Measurements from ENCODE around the gene LHFPL2.

Gene LHFPL2

GRCh38 chr5:78615697-78616096 lies 32.9 kb downstream of the LHFPL2 start:
- Histone ChIP-seq H3K4me2 (ENCODE audit: low read length) (no peak overlapping the region), H3K4me3 (ENCODE audit: low read depth, low read length) (no peak overlapping the region), H3K36me3 (ENCODE audit: control insufficient read depth, insufficient read depth, low read length) (no peaks in the 10 kb centered on the region), H3K9me3 (ENCODE audit: control insufficient read depth, low read length) (no peaks in the 10 kb centered on the region), H3K79me2 (no peaks in the 10 kb centered on the region), H3K27me3 (ENCODE audit: control insufficient read depth, insufficient read depth, low read length) (no peaks in the 10 kb centered on the region), H3K4me1 (no peaks in the 10 kb centered on the region), H3K27ac (no peak overlapping the region), H2AFZ (no peak overlapping the region), H3K9ac (no peak overlapping the region)
- no peak for TF ChIP-seq CTCF (IDR thresholded peaks at IDR 0.05)

GRCh38 chr5:78614816-78615215 lies 33.8 kb downstream of the LHFPL2 start:
- no peaks in the 10 kb centered on the region for H3K4me1 ChIP-seq
- no peaks in the 10 kb centered on the region for H3K9me3 ChIP-seq (ENCODE audit: control insufficient read depth, low read length)
- H3K9ac ChIP-seq, result no peak overlapping the region
- H3K27ac ChIP-seq, result no peak overlapping the region
- TF ChIP-seq CTCF (IDR thresholded peaks at IDR 0.05), result no peak
- H3K4me2 ChIP-seq (ENCODE audit: low read length), result no peak overlapping the region
- no peaks in the 10 kb centered on the region for H3K36me3 ChIP-seq (ENCODE audit: control insufficient read depth, insufficient read depth, low read length)
- no peak overlapping the region for H2AFZ ChIP-seq
- no peaks in the 10 kb centered on the region for H3K79me2 ChIP-seq
- H3K27me3 ChIP-seq (ENCODE audit: control insufficient read depth, insufficient read depth, low read length), result no peaks in the 10 kb centered on the region
- no peak overlapping the region for H3K4me3 ChIP-seq (ENCODE audit: low read depth, low read length)

GRCh38 chr5:78613756-78614155 lies 34.8 kb downstream of the LHFPL2 start:
- H3K9ac ChIP-seq, result no peak overlapping the region
- no peaks in the 10 kb centered on the region for H3K36me3 ChIP-seq (ENCODE audit: control insufficient read depth, insufficient read depth, low read length)
- TF ChIP-seq CTCF (IDR thresholded peaks at IDR 0.05), result no peak
- no peaks in the 10 kb centered on the region for H3K79me2 ChIP-seq
- H3K4me3 ChIP-seq (ENCODE audit: low read depth, low read length), result no peak overlapping the region
- H3K4me2 ChIP-seq (ENCODE audit: low read length), result no peak overlapping the region
- no peak overlapping the region for H3K27ac ChIP-seq
- H3K9me3 ChIP-seq (ENCODE audit: control insufficient read depth, low read length), result no peaks in the 10 kb centered on the region
- no peak overlapping the region for H2AFZ ChIP-seq
- no peaks in the 10 kb centered on the region for H3K27me3 ChIP-seq (ENCODE audit: control insufficient read depth, insufficient read depth, low read length)
- no peaks in the 10 kb centered on the region for H3K4me1 ChIP-seq

GRCh38 chr5:78613151-78613533 lies 35.4 kb downstream of the LHFPL2 start:
- Histone ChIP-seq H2AFZ (no peak overlapping the region), H3K4me1 (no peaks in the 10 kb centered on the region), H3K4me2 (ENCODE audit: low read length) (no peak overlapping the region), H3K9ac (no peak overlapping the region), H3K4me3 (ENCODE audit: low read depth, low read length) (no peak overlapping the region), H3K9me3 (ENCODE audit: control insufficient read depth, low read length) (no peaks in the 10 kb centered on the region), H3K27ac (no peak overlapping the region), H3K36me3 (ENCODE audit: control insufficient read depth, insufficient read depth, low read length) (no peaks in the 10 kb centered on the region), H3K79me2 (no peaks in the 10 kb centered on the region), H3K27me3 (ENCODE audit: control insufficient read depth, insufficient read depth, low read length) (no peaks in the 10 kb centered on the region)
- no peak for TF ChIP-seq CTCF (IDR thresholded peaks at IDR 0.05)

GRCh38 chr5:78612227-78613150 lies 36.1 kb downstream of the LHFPL2 start:
- H3K9ac ChIP-seq, result no peak overlapping the region
- no peak overlapping the region for H3K27ac ChIP-seq

More at GRCh38 chr5:78612227-78613150, 36.1 kb downstream of the LHFPL2 start:
- no peaks in the 10 kb centered on the region for H3K4me1 ChIP-seq
- no peak overlapping the region for H3K4me2 ChIP-seq (ENCODE audit: low read length)
- H2AFZ ChIP-seq, result no peak overlapping the region
- H3K79me2 ChIP-seq, result no peaks in the 10 kb centered on the region
- no peak for TF ChIP-seq CTCF (IDR thresholded peaks at IDR 0.05)
- H3K9me3 ChIP-seq (ENCODE audit: control insufficient read depth, low read length), result no peaks in the 10 kb centered on the region
- no peaks in the 10 kb centered on the region for H3K27me3 ChIP-seq (ENCODE audit: control insufficient read depth, insufficient read depth, low read length)
- no peak overlapping the region for H3K4me3 ChIP-seq (ENCODE audit: low read depth, low read length)
- no peaks in the 10 kb centered on the region for H3K36me3 ChIP-seq (ENCODE audit: control insufficient read depth, insufficient read depth, low read length)

All from parathyroid adenoma (tissue), 2 donors.